ENCODE data around the gene TBXAS1.

TBXAS1 gene

DNA sequence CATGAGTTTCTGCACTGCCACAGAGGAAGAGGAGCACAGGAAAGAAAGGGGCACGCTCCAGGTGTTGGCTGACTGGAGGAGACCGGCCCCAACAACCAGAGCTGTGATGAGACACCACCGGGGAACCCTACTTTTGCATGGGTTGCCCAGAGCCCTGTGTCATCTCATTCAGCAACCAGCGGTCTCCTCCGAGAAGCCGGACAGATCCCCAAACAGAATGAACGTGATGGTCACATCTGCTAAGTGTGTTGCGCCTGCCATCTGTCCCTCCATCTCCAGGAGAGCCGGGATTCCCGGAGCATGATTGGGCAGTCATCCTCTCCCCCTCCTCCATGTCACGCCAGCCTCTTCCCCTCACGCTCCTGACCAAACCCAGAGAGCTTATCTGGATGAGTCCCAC is 210.8 kb downstream of the TBXAS1 start:
- no peak overlapping the region for H3K27ac ChIP-seq
- TF ChIP-seq ZFX (IDR thresholded peaks at IDR 0.05; ENCODE audit: borderline replicate concordance), result no peak
- TF ChIP-seq, protein P1, sequence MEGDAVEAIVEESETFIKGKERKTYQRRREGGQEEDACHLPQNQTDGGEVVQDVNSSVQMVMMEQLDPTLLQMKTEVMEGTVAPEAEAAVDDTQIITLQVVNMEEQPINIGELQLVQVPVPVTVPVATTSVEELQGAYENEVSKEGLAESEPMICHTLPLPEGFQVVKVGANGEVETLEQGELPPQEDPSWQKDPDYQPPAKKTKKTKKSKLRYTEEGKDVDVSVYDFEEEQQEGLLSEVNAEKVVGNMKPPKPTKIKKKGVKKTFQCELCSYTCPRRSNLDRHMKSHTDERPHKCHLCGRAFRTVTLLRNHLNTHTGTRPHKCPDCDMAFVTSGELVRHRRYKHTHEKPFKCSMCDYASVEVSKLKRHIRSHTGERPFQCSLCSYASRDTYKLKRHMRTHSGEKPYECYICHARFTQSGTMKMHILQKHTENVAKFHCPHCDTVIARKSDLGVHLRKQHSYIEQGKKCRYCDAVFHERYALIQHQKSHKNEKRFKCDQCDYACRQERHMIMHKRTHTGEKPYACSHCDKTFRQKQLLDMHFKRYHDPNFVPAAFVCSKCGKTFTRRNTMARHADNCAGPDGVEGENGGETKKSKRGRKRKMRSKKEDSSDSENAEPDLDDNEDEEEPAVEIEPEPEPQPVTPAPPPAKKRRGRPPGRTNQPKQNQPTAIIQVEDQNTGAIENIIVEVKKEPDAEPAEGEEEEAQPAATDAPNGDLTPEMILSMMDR (IDR thresholded peaks at IDR 0.05), result no peak

DNA sequence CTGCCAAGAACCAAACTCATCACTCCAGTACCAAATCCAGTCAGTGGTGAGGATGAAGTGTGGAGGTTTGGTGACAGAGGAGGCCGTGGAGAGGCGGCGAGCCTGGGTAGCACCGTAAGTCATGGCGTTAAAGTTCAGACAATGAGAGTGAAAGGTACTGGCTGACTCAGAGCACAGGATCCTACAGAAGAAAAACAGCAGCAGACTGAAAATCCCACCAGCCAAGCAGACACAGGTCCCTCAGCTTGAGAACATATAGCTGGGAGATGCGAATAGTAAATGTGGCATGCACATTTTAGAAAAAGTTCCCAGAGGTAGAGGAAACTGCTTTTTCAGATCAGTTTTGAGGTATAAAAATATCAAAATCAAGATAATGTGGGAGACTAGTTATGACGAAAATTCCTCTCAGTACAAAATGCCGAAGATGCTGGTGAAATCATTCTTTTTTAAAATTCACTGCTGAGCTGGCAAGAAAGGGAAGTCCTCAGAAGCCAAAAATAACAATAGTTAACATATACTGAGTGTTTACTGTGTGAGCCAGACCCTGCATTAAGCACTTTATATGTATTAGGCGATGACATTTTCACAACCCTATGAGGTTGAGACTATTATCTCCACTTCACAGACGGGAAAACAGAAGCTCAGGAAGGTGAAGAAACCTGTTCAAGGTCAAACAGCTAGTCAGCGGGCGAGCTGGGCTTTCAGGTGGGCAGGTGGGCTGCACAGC is 212.8 kb downstream of the TBXAS1 start:
- TF ChIP-seq, protein P1 (IDR thresholded peaks at IDR 0.05), result no peak
- TF ChIP-seq ZFX (IDR thresholded peaks at IDR 0.05; ENCODE audit: borderline replicate concordance), result no peak
- H3K27ac ChIP-seq, result no peak overlapping the region

DNA sequence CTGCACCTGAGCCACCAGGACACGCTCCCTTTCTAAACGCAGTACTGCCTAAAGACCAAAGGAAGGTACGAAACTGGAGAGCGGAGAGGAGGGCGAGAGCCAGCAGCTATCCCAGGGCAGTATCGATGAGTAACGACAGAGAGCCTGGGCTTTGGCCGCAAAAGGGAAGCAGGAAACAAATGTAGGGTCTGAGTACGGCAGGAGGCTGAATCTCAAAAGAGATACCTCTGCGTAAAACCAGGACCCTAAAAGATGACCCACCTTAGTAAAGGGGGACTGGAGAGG is 213.3 kb downstream of the TBXAS1 start:
- H3K27ac ChIP-seq, result no peak overlapping the region
- TF ChIP-seq, protein P1 (IDR thresholded peaks at IDR 0.05), result no peak
- no peak for TF ChIP-seq ZFX (IDR thresholded peaks at IDR 0.05; ENCODE audit: borderline replicate concordance)

DNA sequence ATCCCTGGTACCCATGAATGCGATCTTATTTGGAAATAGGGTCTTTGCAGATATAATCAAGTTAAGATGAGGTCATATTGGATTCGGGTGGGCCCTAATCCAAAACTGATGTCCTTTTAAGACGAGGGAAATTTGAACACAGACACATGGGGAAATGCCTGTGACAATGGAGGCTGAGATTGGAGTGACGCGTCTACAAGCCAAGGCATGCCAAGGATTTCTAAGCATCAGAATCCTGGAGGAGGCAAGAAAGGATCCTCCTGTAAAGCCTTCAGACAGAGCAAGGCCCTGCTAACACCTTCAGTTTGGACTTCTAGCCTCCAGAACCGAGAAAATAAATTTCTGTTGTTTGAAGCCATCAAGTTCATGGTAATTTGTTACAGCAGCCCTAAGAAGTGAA is 215.2 kb downstream of the TBXAS1 start:
- TF ChIP-seq, protein P1 (IDR thresholded peaks at IDR 0.05), result no peak
- TF ChIP-seq ZFX (IDR thresholded peaks at IDR 0.05; ENCODE audit: borderline replicate concordance), result no peak
- H3K27ac ChIP-seq, result no peak overlapping the region

DNA sequence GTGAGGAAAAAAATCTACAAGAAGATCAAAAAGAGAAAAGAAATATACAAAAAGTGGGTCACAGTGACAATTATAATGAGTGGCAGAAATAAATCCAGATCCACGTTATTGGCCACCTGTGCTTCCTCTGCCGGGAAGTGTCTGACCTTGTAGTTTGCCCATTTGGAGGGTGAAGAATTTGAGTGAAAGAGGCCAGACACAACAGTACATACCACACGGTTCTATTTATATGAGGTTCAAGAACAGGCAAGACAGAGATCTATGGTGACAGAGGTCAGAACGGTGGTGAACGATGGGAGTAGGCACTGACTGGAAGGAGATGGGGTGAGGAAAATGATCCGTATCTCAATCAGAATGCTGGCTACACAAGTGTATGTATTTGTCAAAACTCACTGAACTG is 216.6 kb downstream of the TBXAS1 start:
- TF ChIP-seq, protein P1 (IDR thresholded peaks at IDR 0.05), result no peak
- TF ChIP-seq ZFX (IDR thresholded peaks at IDR 0.05; ENCODE audit: borderline replicate concordance), result no peak
- H3K27ac ChIP-seq, result no peak overlapping the region

DNA sequence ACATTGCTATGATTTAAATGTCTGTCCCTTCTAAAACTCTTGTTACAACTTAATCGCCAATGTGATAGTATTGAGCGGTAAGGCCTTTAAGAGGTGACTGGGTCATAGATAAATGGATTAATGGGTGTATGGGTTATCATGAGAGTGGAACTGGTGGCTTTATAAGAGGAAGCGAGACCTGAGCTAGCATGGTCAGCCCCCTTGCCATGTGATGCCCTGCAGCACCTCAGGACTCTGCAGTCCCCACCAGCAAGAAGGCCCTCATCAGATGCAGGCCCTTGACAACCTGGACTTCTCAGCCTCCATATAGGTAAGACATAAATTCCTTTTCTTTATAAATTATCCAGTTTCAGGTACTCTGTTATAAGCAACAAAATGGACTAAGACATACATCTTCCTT is 218.1 kb downstream of the TBXAS1 start:
- TF ChIP-seq, protein P1 (IDR thresholded peaks at IDR 0.05), result no peak
- no peak for TF ChIP-seq ZFX (IDR thresholded peaks at IDR 0.05; ENCODE audit: borderline replicate concordance)
- H3K27ac ChIP-seq, result no peak overlapping the region

DNA sequence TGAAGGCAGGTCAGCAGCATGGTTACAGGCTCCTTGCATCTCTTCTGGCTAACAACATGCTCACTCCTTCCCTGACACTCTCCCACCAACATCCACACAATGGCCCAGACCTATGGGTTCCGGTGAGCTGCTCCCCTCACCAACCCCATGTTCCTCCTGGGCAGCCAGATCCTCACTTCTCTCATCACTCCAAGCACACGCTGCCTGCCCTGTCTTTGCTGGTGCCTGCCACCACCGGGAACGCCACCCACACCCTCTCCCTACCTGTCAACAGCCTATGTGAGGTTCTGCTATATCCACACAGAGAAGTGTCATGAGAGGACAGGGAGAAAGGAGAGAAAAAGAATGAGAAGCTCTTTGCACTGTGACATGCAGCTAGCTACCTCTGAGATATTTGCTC is 219.1 kb downstream of the TBXAS1 start:
- no peak for TF ChIP-seq ZFX (IDR thresholded peaks at IDR 0.05; ENCODE audit: borderline replicate concordance)
- TF ChIP-seq, protein P1 (IDR thresholded peaks at IDR 0.05), result no peak
- no peak overlapping the region for H3K27ac ChIP-seq

All from 22Rv1 (cell line).